ENCODE results near the gene COL2A1. TPM values are rescaled to one million over a fixed set of nuclear protein-coding genes. Genes with fewer than 3 reads are reported as not detected.

COL2A1 gene
- total RNA-seq, 3 donors from 2014 or later: 1.6 to 3.2 TPM; not detected in 1

GRCh38 chr12:48029491-48030172, 25.4 kb upstream of the COL2A1 start:
- Histone ChIP-seq H3K9me3 (no peaks in the 10 kb centered on the region), H3K27ac (no peak overlapping the region), H3K4me3 (no peak overlapping the region), H3K27me3 (no peaks in the 10 kb centered on the region), H3K36me3 (no peaks in the 10 kb centered on the region), H3K4me1 (no peaks in the 10 kb centered on the region)
- intact Hi-C loops (cut with DNase I; ENCODE audit: low total_unique reads): no loop called here
- TF ChIP-seq POLR2A (IDR thresholded peaks at IDR 0.05) (no peak), POLR2AphosphoS5 (IDR thresholded peaks at IDR 0.05) (no peak)
- TF ChIP-seq, protein P1, sequence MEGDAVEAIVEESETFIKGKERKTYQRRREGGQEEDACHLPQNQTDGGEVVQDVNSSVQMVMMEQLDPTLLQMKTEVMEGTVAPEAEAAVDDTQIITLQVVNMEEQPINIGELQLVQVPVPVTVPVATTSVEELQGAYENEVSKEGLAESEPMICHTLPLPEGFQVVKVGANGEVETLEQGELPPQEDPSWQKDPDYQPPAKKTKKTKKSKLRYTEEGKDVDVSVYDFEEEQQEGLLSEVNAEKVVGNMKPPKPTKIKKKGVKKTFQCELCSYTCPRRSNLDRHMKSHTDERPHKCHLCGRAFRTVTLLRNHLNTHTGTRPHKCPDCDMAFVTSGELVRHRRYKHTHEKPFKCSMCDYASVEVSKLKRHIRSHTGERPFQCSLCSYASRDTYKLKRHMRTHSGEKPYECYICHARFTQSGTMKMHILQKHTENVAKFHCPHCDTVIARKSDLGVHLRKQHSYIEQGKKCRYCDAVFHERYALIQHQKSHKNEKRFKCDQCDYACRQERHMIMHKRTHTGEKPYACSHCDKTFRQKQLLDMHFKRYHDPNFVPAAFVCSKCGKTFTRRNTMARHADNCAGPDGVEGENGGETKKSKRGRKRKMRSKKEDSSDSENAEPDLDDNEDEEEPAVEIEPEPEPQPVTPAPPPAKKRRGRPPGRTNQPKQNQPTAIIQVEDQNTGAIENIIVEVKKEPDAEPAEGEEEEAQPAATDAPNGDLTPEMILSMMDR (IDR thresholded peaks at IDR 0.05): no peak
- DNase-seq (ENCODE audit: low spot score in 2 of 2): no peak

GRCh38 chr12:48028541-48029431, 24.5 kb upstream of the COL2A1 start:
- no peak for DNase-seq (ENCODE audit: low spot score in 2 of 2)
- no peaks in the 10 kb centered on the region for H3K27me3 ChIP-seq
- H3K27ac ChIP-seq: no peak overlapping the region
- intact Hi-C loops (cut with DNase I; ENCODE audit: low total_unique reads): no loop called here
- no peaks in the 10 kb centered on the region for H3K4me1 ChIP-seq
- no peaks in the 10 kb centered on the region for H3K9me3 ChIP-seq
- H3K36me3 ChIP-seq: no peaks in the 10 kb centered on the region
- TF ChIP-seq POLR2A (IDR thresholded peaks at IDR 0.05) (no peak), POLR2AphosphoS5 (IDR thresholded peaks at IDR 0.05) (no peak)
- TF ChIP-seq, protein P1 (IDR thresholded peaks at IDR 0.05): no peak
- H3K4me3 ChIP-seq: no peak overlapping the region

GRCh38 chr12:48027183-48028002, 23.1 kb upstream of the COL2A1 start:
- H3K4me1 ChIP-seq: no peaks in the 10 kb centered on the region
- H3K4me3 ChIP-seq: no peak overlapping the region
- H3K27ac ChIP-seq: no peak overlapping the region
- no peaks in the 10 kb centered on the region for H3K27me3 ChIP-seq
- intact Hi-C loops (cut with DNase I; ENCODE audit: low total_unique reads): no loop called here
- TF ChIP-seq POLR2AphosphoS5 (IDR thresholded peaks at IDR 0.05): no peak
- TF ChIP-seq, protein P1 (IDR thresholded peaks at IDR 0.05): no peak
- TF ChIP-seq POLR2A (IDR thresholded peaks at IDR 0.05): no peak
- no peaks in the 10 kb centered on the region for H3K36me3 ChIP-seq
- DNase-seq (ENCODE audit: low spot score in 2 of 2): no peak
- H3K9me3 ChIP-seq: no peaks in the 10 kb centered on the region

- Histone ChIP-seq H3K4me3 (no peak overlapping the region), H3K4me1 (no peaks in the 10 kb centered on the region), H3K27me3 (no peaks in the 10 kb centered on the region), H3K27ac (no peak overlapping the region), H3K36me3 (no peaks in the 10 kb centered on the region), H3K9me3 (no peaks in the 10 kb centered on the region)
- TF ChIP-seq POLR2A (IDR thresholded peaks at IDR 0.05): no peak
- TF ChIP-seq, protein P1 (IDR thresholded peaks at IDR 0.05): no peak
- no peak for TF ChIP-seq POLR2AphosphoS5 (IDR thresholded peaks at IDR 0.05)
- intact Hi-C loops (cut with DNase I; ENCODE audit: low total_unique reads): no loop called here
- DNase-seq (ENCODE audit: low spot score in 2 of 2): no peak
These were observed 22.0 kb upstream of the COL2A1 start for GRCh38 chr12:48026060-48026827.
